Skin of body (tissue), 2 donors: ENCODE data around the gene MRPL36. TPM values are rescaled to one million over a fixed set of nuclear protein-coding genes. Genes with fewer than 3 reads are reported as not detected.

Experiments
- DNase-seq: peaks from one replicate; lab custom pipeline; 2025; lab: John Stamatoyannopoulos, UW
- total RNA-seq: library from RNA; depleted of rRNA; stranded (reverse); fragments of >200 nt; gene quantifications from one replicate; pipeline ENCODE4 v1.2.3, GENCODE V29; 2014

The MRPL36 gene
- total RNA-seq, 1 donor from 2014 or later = 23.1 TPM

- no peak for DNase-seq
These were observed 17.0 kb downstream of the MRPL36 start for GRCh38 chr5:1782385-1783215.

- no peak for DNase-seq
These were observed 17.8 kb downstream of the MRPL36 start for GRCh38 chr5:1781726-1782384.

- no peak for DNase-seq
These were observed 18.5 kb downstream of the MRPL36 start for GRCh38 chr5:1781107-1781506.

- DNase-seq = no peak
These were observed 19.1 kb downstream of the MRPL36 start for GRCh38 chr5:1780614-1780930.

- DNase-seq = no peak
These were observed 19.6 kb downstream of the MRPL36 start for GRCh38 chr5:1779782-1780613.

GRCh38 chr5:1779021-1779680, 20.5 kb downstream of the MRPL36 start:
- no peak for DNase-seq

- no peak for DNase-seq
These were observed 21.3 kb downstream of the MRPL36 start for GRCh38 chr5:1778138-1779020.

- DNase-seq = no peak
These were observed 22.1 kb downstream of the MRPL36 start for GRCh38 chr5:1777281-1778137.

GRCh38 chr5:1776831-1777230, 22.8 kb downstream of the MRPL36 start:
- no peak for DNase-seq

GRCh38 chr5:1772634-1773033, 27.0 kb downstream of the MRPL36 start:
- DNase-seq = no peak

- no peak for DNase-seq
These were observed 28.2 kb downstream of the MRPL36 start for GRCh38 chr5:1771149-1772065.

GRCh38 chr5:1770443-1770802, 29.2 kb downstream of the MRPL36 start:
- no peak for DNase-seq

- DNase-seq = no peak
These were observed 29.7 kb downstream of the MRPL36 start for GRCh38 chr5:1769752-1770442.

- DNase-seq = no peak
These were observed 30.5 kb downstream of the MRPL36 start for GRCh38 chr5:1769017-1769640.

- DNase-seq = no peak
These were observed 31.2 kb downstream of the MRPL36 start for GRCh38 chr5:1768283-1769000.

- no peak for DNase-seq
These were observed 31.9 kb downstream of the MRPL36 start for GRCh38 chr5:1767524-1768282.
